ENCODE measurements around the gene RPN2.

GRCh38 chr20:37262505-37262904 is 83.4 kb downstream of the RPN2 start:
- no peak for TF ChIP-seq CTCF (IDR thresholded peaks at IDR 0.05)
- TF ChIP-seq POLR2A (IDR thresholded peaks at IDR 0.05) = no peak
